ENCODE results near the gene SMAP2.

Gene SMAP2

DNA sequence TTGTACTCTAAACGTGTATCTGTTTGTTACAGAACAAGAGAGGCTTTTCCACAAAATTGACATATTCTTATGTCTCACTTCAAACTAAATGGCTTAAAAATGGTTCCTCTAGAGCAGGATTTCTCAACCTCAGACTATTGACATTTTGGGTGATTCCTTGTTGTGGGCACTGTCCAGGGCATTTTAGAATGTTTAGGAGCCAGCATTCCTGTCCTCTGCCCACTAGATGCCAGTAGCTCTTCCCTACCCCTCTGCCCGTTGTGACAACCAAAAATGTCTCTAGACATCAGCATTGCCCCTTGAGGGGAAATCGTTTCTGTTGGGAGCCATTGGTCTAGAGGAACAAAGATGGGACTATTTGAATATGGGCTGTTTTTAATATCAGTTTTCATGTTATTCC lies 17.3 kb downstream of the SMAP2 start:
- DNase-seq (ENCODE audit: low read depth): no peak

DNA sequence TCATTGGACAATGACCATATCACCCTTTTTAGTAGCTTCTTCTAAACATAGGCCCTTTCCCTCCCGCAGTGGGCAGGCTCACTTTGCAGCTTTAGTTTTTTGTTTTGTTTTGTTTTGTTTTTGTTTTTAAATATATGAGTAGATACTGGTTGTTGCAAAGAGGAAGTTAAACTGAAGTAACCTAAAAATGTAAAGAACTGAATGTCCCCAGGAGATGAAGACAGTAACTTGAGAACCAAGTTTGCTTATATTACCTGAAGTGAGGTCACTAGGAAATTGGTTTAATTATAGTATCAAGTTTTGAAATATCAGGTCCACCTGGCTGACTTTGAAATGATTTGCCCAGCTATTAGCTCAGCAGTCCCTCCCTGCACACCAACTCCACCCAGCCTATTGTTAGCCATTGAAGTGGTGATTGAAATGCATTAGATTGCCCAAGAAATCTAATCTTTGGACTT lies 18.2 kb downstream of the SMAP2 start:
- no peak for DNase-seq (ENCODE audit: low read depth)

GRCh38 chr1:40392221-40392620 lies 18.7 kb downstream of the SMAP2 start:
- DNase-seq (ENCODE audit: low read depth): no peak

DNA sequence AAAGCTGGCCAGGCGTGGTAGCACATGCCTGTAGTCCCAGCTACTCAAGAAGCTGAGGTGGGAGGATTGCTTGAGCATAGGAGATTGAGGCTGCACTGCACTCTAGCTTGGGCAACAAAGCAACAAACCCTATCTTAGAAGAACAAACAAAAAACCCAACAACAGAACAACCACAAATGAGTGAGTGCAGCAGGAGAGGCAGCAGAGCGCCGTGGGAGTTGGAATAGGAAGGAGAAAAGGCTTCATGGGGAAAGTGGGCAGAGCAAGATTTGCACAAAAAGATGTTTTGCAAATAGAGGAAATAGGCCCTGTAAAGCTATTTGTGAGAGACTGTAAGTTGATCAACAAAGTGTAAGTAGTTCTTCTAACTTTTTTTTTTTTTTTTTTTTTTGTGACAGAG lies 19.6 kb downstream of the SMAP2 start:
- DNase-seq (ENCODE audit: low read depth): no peak

- DNase-seq (ENCODE audit: low read depth): no peak
Observed at GRCh38 chr1:40394491-40395172, 21.1 kb downstream of the SMAP2 start.

GRCh38 chr1:40395190-40396175 lies 22.0 kb downstream of the SMAP2 start:
- DNase-seq (ENCODE audit: low read depth): no peak

GRCh38 chr1:40396420-40396819 lies 22.9 kb downstream of the SMAP2 start:
- DNase-seq (ENCODE audit: low read depth): no peak

DNA sequence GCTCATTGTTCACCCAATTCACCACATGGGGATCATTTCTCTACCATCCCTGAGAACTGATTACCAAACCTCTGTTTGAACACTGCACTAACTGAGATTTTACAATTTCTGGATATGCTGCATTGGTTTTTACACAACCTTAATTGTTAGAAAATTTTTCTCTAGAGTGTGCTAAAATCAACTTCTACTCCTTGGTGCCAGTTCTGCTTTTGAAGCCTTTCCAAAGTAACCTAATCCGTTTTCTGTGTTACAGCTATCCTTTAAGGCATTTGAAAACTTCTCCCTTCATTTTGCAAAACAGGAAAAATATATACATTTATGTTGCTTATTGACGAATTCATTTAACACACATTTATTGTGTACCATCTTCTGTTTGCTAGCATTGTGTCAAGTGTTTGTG lies 23.7 kb downstream of the SMAP2 start:
- no peak for DNase-seq (ENCODE audit: low read depth)

DNA sequence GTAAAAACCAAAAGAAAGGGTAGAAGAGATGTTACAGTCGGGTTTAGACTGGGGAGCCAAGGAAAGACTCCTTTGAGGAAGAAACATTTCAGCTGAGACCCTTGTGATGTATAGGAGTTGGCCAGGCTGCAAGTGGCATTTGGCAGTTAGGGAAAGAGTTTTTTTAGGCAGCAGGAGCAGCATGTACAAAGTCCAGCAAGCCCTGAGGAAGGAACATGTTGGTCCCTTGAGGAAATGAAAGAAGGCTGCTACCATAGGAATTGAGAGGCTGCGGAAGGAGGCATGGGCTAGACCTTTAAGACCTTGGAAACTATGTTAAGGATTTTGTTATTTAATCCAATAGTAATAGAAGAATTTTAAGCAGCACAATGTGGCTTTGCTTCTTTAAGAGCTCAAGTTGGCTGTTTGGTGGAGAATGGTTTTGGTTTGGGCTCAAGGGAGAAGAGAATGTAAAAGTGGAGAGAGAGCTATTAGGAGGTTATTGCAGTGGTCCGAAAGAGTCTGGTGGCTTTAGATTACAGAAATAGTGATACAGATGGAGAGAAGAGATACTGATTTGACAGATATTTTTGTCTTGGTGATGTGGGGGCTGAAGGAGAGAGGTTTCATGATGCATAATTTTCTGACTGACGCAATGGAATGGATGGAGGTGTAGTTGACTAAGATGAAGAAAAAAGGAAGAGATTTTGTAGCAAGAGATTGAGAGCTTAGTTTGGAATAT lies 26.6 kb downstream of the SMAP2 start:
- DNase-seq (ENCODE audit: low read depth): no peak

- no peak for DNase-seq (ENCODE audit: low read depth)
Observed at GRCh38 chr1:40401473-40402201, 28.1 kb downstream of the SMAP2 start.

- DNase-seq (ENCODE audit: low read depth): peak; percentile 38
Observed at GRCh38 chr1:40404670-40405462, 31.3 kb downstream of the SMAP2 start.

GRCh38 chr1:40405812-40406211 lies 32.3 kb downstream of the SMAP2 start:
- DNase-seq (ENCODE audit: low read depth): no peak

GRCh38 chr1:40407453-40407852 lies 33.9 kb downstream of the SMAP2 start:
- DNase-seq (ENCODE audit: low read depth): no peak

DNA sequence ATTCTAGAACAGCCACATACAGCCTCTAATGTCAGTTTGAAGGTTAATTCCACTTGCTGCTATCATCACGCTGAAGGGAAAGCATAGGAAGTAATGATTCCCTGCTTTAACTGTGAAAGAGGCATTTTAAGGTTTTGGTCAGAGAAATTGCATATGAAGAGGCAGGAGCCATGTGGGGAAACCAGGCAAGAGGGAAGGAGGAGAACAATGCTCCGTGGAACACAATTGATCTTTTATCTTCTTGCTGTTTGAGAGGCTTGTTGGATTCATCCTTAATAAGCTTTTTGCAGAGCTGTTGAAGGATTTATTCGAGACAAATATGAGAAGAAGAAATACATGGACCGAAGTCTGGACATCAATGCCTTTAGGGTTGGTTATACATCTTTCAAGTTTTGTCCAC lies 35.9 kb downstream of the SMAP2 start:
- no peak for DNase-seq (ENCODE audit: low read depth)

GRCh38 chr1:40411294-40411693 lies 37.8 kb downstream of the SMAP2 start:
- DNase-seq (ENCODE audit: low read depth): no peak

DNA sequence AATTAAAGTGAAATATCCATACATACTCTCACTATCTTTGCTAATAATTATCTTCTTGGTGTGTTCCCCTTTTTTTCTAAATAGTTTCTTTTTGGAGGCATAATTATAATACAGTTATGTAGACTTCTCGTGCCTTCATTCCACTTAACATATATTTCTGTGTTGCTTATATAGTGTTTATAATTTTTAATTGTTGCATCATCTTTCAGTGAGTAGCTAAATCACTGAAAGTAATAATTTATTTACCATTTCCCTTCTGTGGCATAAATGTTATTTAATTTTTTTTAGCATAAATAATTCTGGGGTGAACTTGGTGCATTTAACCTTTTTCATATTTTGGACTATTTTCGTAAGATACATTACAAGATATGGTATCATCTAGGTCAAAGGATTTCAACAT lies 38.3 kb downstream of the SMAP2 start:
- no peak for DNase-seq (ENCODE audit: low read depth)

DNA sequence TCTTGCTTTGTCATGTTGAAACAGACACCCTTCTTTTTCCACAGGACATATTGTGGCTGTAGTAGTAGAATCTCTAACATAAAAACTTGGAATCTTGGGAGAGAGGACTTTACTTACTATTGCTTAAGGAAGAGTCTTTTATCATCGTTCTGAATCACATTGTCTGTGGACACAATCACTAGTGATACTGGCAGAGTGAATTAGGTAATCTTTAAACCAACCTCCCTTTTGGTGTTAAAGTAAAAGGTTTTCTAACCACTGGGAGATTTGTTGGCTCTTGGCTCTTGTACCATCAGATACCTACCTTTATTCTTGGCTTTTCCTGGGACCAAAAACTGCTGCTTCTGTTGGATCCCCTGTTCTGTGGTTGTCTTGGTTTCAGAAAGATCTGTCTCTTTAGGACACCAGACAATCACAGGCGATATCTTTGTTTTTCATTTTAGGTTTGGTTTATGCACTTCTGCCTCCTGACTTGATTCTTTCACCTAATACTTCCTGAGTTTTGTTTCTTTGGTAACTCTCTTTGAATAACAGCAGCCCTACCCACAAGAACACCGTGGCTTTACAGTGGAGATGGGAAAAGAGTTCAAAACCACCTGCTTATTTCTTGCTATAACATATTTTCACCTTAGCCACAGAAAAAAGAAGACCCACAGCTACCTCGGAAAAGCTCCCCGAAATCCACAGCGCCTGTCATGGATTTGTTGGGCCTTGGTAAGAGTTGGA lies 40.2 kb downstream of the SMAP2 start:
- DNase-seq (ENCODE audit: low read depth): no peak

DNA sequence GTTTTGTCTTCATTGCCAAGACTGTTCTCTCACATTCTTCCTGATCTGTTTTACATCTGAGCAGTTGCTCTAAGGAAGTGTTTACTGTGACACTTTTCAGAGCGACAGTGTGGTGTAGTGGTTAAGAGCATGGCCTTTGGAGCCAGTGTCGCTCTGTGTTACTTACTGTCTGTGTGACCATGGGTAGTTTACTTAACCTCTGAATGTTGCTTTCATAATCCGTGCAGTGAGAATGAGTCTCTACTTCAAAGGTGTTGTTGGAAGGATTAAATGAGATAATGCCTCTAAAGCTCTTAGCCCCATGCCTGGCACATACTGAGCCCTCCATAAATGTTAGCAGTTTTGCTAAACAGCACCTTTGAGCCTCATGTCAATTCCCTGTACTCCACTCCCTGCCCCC lies 40.8 kb downstream of the SMAP2 start:
- DNase-seq (ENCODE audit: low read depth): no peak

- DNase-seq (ENCODE audit: low read depth): no peak
Observed at GRCh38 chr1:40416709-40417108, 43.2 kb downstream of the SMAP2 start.
